GM12875 (cell line): ENCODE measurements around the gene SNX7.

ENCODE experiments used
- H3K4me3 ChIP-seq: one replicate; pipeline ENCODE4 v1.5.1; 2011; ENCODE audit warnings: low read depth, low read length, control low read depth
- CTCF ChIP-seq: IDR thresholded peaks from 2 replicates; pipeline ENCODE4 v1.5.1; 2011; ENCODE audit warnings: low read depth, mild to moderate bottlenecking, control low read depth, inconsistent platforms, low read length, moderate library complexity, borderline replicate concordance; ENCODE audit not compliant: insufficient read depth

The SNX7 gene

GRCh38 chr1:98693385-98693784 lies 31.9 kb downstream of the SNX7 start:
- H3K4me3 ChIP-seq, result no peak overlapping the region
- no peak for TF ChIP-seq CTCF

GRCh38 chr1:98696077-98696476 lies 34.6 kb downstream of the SNX7 start:
- no peak overlapping the region for H3K4me3 ChIP-seq
- no peak for TF ChIP-seq CTCF

- TF ChIP-seq CTCF, result no peak
- no peak overlapping the region for H3K4me3 ChIP-seq
Measured at GRCh38 chr1:98697781-98698180, 36.3 kb downstream of the SNX7 start.

- no peak for TF ChIP-seq CTCF
- H3K4me3 ChIP-seq, result no peak overlapping the region
Measured at GRCh38 chr1:98698625-98699024, 37.1 kb downstream of the SNX7 start.

- no peak for TF ChIP-seq CTCF
- H3K4me3 ChIP-seq, result no peak overlapping the region
Measured at GRCh38 chr1:98700228-98700627, 38.7 kb downstream of the SNX7 start.

- TF ChIP-seq CTCF, result no peak
- H3K4me3 ChIP-seq, result no peak overlapping the region
Measured at GRCh38 chr1:98702976-98703375, 41.5 kb downstream of the SNX7 start.

- H3K4me3 ChIP-seq, result no peak overlapping the region
- no peak for TF ChIP-seq CTCF
Measured at GRCh38 chr1:98704474-98704873, 43.0 kb downstream of the SNX7 start.
